ENCODE results near the gene MED20.
"Not testable (repeated sequence)": the region's sequence is repeated elsewhere in the genome, so short reads cannot be mapped to it uniquely, and the experiment has no call there.

MED20 gene

DNA sequence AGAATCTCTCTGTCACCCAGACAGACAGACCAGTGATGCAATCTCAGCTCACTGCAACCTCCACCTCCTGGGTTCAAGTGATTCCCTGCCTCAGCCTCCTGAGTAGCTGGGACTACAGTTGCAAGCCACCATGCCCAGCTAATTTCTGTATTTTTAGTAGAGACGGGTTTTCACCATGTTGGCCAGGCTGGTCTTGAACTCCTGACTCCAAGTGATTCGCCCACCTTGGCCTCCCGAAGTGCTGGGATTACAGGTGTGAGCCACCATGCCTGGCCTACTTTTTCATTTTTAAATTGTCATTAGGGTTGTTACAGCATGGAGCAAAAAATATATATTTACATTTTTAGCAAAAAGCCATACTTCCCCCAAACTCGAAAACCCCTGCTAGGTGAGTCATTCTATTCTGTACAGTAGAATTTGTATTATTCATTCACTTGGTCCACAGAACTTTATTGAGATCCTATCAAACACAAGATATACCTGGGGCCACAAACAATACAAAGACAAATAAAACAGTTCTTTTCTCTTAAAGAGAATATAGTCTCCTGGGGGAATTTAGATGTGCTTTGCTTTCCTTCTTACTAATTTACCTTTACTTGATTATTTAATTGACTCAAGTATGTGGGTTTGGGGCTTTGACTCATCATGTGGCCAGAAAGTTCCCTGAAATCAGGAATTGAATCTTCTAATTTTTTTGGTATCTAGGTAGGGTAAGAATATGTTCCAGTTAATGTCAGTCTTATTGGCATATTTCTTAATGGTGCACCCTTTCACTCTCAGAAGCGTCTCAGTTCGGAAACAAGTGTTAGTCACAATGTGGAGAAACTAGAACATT is 37.3 kb upstream of the MED20 start:
- H3K27me3 ChIP-seq (ENCODE audit: control insufficient read depth, insufficient read depth, low read length) = no peaks in the 10 kb centered on the region
- H3K36me3 ChIP-seq (ENCODE audit: control insufficient read depth, insufficient read depth, low read length) = no peaks in the 10 kb centered on the region
- DNase-seq (ENCODE audit: low read depth, low spot score) = no peak
- WGBS (ENCODE audit: insufficient coverage, insufficient read length) = no CpG with 5 or more reads among the region's 6 CpGs
- H3K4me3 ChIP-seq (ENCODE audit: low read length) = no peak overlapping the region
- no peaks in the 10 kb centered on the region for H3K4me1 ChIP-seq (ENCODE audit: control insufficient read depth, insufficient read depth, low read length)
- no peaks in the 10 kb centered on the region for H3K9me3 ChIP-seq (ENCODE audit: control insufficient read depth, insufficient read depth, low read length)
- no peak overlapping the region for H3K27ac ChIP-seq (ENCODE audit: low read length)

DNA sequence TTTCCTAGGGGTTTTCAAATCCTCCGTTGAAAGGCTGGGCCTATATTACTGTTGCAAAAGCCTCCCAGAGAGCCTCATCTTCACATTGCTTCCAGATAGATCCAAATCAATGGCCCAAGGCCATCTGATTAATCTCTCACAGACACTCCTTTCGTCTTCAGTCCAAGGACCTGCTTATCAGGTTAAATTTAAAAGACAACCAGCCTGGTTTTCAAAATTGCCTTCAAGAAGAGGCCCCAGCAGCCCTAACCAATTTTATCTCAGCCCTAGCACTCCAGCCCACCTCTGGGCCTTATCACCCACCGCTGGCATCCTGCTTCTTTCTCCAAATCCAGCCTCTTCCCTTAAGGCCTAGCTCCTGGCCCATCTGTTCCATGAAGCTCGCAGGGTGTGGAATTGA is 36.2 kb upstream of the MED20 start:
- no peaks in the 10 kb centered on the region for H3K4me1 ChIP-seq (ENCODE audit: control insufficient read depth, insufficient read depth, low read length)
- H3K27me3 ChIP-seq (ENCODE audit: control insufficient read depth, insufficient read depth, low read length) = no peaks in the 10 kb centered on the region
- H3K27ac ChIP-seq (ENCODE audit: low read length) = no peak overlapping the region
- H3K4me3 ChIP-seq (ENCODE audit: low read length) = no peak overlapping the region
- WGBS (ENCODE audit: insufficient coverage, insufficient read length) = no CpG with 5 or more reads among the region's 4 CpGs
- DNase-seq (ENCODE audit: low read depth, low spot score) = no peak
- no peaks in the 10 kb centered on the region for H3K36me3 ChIP-seq (ENCODE audit: control insufficient read depth, insufficient read depth, low read length)
- no peaks in the 10 kb centered on the region for H3K9me3 ChIP-seq (ENCODE audit: control insufficient read depth, insufficient read depth, low read length)

DNA sequence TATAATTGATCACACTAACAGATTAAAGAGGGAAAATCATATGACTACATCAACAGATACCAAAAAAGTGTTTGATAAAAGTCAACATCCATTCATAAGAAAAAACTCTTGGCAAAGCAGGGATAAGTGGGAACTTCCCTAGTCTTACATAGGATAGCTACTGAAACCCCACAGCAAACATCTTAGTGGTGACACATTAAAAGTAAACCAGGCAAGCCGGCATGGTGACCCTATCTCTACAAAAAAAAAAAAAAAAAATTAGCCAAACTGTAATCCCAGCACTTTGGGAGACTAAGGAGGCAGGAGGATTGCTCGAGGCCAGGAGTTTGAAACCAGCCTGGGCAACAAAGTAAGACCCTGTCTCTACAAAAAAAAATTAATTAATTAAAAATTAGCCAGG is 34.5 kb upstream of the MED20 start:
- H3K36me3 ChIP-seq (ENCODE audit: control insufficient read depth, insufficient read depth, low read length) = no peaks in the 10 kb centered on the region
- no peak overlapping the region for H3K27ac ChIP-seq (ENCODE audit: low read length)
- H3K9me3 ChIP-seq (ENCODE audit: control insufficient read depth, insufficient read depth, low read length) = no peaks in the 10 kb centered on the region
- no peak for DNase-seq (ENCODE audit: low read depth, low spot score)
- H3K4me1 ChIP-seq (ENCODE audit: control insufficient read depth, insufficient read depth, low read length) = no peaks in the 10 kb centered on the region
- no peaks in the 10 kb centered on the region for H3K27me3 ChIP-seq (ENCODE audit: control insufficient read depth, insufficient read depth, low read length)
- no peak overlapping the region for H3K4me3 ChIP-seq (ENCODE audit: low read length)
- WGBS (ENCODE audit: insufficient coverage, insufficient read length) = no CpG with 5 or more reads among the region's 2 CpGs

DNA sequence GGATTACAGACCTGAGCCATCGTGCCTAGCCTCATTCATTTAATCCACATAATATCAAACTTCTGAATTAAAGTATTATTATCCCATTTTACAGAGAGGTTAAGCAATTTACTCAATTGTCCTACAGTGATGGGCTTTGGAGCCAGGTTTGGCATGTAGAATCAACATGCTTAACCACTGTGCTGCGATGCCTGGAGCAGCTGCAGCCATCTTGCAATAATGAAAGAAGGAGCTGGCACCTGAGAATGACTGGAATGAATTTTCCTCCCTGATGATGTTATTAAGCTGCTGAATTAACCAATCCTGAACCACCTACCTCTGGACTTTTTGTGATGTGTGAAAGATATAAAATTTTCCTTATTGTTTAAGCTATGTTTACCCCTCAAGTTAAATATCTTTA is 33.7 kb upstream of the MED20 start:
- Histone ChIP-seq H3K27ac (ENCODE audit: low read length) (no peak overlapping the region), H3K36me3 (ENCODE audit: control insufficient read depth, insufficient read depth, low read length) (no peaks in the 10 kb centered on the region), H3K4me3 (ENCODE audit: low read length) (no peak overlapping the region), H3K27me3 (ENCODE audit: control insufficient read depth, insufficient read depth, low read length) (no peaks in the 10 kb centered on the region), H3K9me3 (ENCODE audit: control insufficient read depth, insufficient read depth, low read length) (no peaks in the 10 kb centered on the region), H3K4me1 (ENCODE audit: control insufficient read depth, insufficient read depth, low read length) (no peaks in the 10 kb centered on the region)
- DNase-seq (ENCODE audit: low read depth, low spot score) = no peak
- WGBS (ENCODE audit: insufficient coverage, insufficient read length) = no CpG with 5 or more reads among the region's 2 CpGs

DNA sequence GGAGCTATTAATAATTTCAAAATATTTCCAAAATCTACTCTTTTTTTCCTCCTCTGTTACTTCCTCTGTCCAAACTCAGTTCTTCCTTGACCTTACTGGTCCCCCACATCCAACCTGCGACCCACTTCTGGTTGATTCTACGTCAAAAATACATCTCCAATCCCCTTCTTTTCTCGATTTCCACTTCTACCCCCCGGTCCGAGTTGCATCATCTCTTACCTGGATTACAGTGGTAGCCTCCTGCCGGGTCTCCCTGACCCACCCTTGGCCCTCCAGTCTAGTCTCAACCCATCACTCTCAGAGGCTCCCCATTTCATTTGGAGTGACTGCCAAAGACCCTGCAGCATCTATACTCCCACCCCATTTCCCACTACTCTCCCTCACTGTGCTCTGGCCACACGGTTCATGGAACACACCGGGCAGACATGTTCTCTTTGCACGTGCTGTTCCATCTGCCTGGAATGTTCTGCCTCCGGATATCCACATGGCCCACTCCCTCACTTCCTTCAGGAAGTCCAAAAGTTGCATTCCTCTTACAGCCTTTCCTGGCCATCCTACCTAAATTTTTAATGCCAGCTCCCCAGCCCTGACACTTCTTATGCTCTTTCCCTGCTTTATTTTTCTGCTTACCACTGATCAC is 26.8 kb upstream of the MED20 start:
- Histone ChIP-seq H3K9me3 (ENCODE audit: control insufficient read depth, insufficient read depth, low read length) (no peaks in the 10 kb centered on the region), H3K36me3 (ENCODE audit: control insufficient read depth, insufficient read depth, low read length) (no peaks in the 10 kb centered on the region), H3K27ac (ENCODE audit: low read length) (no peak overlapping the region), H3K27me3 (ENCODE audit: control insufficient read depth, insufficient read depth, low read length) (no peaks in the 10 kb centered on the region), H3K4me1 (ENCODE audit: control insufficient read depth, insufficient read depth, low read length) (no peaks in the 10 kb centered on the region), H3K4me3 (ENCODE audit: low read length) (no peak overlapping the region)
- DNase-seq (ENCODE audit: low read depth, low spot score) = no peak
- WGBS (ENCODE audit: insufficient coverage, insufficient read length) = 100% methylated on average over 5 of the region's 10 CpGs

DNA sequence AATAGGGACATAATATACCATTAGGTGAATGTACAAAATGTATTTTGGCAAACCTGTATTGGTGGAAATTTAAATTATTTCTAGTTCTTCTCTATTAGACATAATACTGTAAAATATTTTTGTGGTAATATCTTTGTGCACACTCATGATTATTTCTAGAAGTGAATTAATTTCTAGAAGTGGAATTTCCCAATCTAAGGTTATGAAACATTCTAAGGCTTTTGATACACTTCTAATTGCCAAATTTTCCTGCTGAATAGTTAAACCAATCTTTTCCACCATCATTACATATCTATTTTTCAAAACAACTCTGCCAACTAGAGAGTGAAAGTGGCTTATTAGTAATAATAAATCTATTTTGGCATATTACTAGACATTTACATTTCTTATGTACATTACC is 22.5 kb upstream of the MED20 start:
- no peak for DNase-seq (ENCODE audit: low read depth, low spot score)
- H3K4me1 ChIP-seq (ENCODE audit: control insufficient read depth, insufficient read depth, low read length) = peaks cover 14% of the 10 kb centered on the region
- no peaks in the 10 kb centered on the region for H3K27me3 ChIP-seq (ENCODE audit: control insufficient read depth, insufficient read depth, low read length)
- H3K4me3 ChIP-seq (ENCODE audit: low read length) = no peak overlapping the region
- H3K36me3 ChIP-seq (ENCODE audit: control insufficient read depth, insufficient read depth, low read length) = no peaks in the 10 kb centered on the region
- H3K9me3 ChIP-seq (ENCODE audit: control insufficient read depth, insufficient read depth, low read length) = no peaks in the 10 kb centered on the region
- H3K27ac ChIP-seq (ENCODE audit: low read length) = no peak overlapping the region

DNA sequence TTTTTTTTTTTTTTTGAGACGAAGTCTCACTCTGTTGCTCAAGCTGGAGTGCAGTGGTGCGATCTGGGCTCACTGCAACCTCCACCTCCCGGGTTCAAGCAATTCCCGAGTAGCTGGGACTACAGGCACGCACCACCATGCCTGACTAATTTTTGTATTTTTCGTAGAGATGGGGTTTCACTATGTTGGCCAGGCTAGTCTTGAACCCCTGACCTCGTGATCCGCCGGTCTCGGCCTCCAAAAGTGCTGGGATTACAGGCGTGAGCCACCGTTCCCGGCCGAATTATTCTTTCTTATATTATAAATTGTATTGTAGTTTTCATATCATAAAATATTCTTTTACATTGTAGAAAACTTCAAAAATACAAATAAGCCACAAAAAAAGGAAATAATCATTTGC is 21.9 kb upstream of the MED20 start:
- no CpG with 5 or more reads among the region's 14 CpGs for WGBS (ENCODE audit: insufficient coverage, insufficient read length)
- not testable (repeated sequence) for H3K27ac ChIP-seq (ENCODE audit: low read length); DNase-seq (ENCODE audit: low read depth, low spot score); H3K36me3 ChIP-seq (ENCODE audit: control insufficient read depth, insufficient read depth, low read length); H3K4me3 ChIP-seq (ENCODE audit: low read length); H3K9me3 ChIP-seq (ENCODE audit: control insufficient read depth, insufficient read depth, low read length); H3K27me3 ChIP-seq (ENCODE audit: control insufficient read depth, insufficient read depth, low read length)
- peaks cover 14% of the 10 kb centered on the region for H3K4me1 ChIP-seq (ENCODE audit: control insufficient read depth, insufficient read depth, low read length)

DNA sequence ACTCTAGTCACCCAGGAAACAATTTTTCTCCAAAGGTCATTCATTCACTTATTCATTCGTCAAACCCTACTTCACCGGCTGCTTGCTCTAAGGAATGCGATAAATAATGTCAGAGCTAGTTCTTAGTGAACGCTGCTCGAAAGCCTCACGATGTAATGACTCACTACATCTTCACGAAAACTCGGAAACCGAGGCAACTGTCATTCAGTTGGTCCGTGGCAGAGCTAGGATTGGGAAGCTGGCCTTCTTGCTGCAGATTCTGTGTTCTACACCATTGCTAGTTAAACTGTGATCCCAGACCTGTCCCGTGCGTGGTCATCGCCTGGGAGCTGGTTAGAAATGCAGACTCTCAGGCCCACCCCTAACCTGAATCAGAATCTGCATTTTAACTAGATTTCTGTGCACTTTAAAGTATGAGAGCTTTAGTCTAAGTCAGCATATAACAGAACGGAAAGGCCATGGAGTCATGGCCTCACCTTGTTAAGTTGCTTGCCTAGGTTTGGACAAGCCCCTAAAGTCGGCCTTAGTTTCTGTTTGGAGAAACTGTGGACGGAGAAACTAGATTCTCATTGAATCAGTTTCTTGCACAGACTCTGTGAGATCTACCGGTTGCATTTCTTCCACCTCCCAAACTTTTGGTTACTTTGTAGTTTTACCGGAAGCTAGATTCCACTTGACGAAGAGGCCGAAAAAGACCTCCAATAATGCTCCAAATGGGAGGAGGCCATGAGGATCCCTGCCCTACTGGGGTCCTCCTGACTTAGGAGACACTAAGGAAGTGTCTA is 21.3 kb upstream of the MED20 start:
- no peaks in the 10 kb centered on the region for H3K27me3 ChIP-seq (ENCODE audit: control insufficient read depth, insufficient read depth, low read length)
- no peaks in the 10 kb centered on the region for H3K9me3 ChIP-seq (ENCODE audit: control insufficient read depth, insufficient read depth, low read length)
- no CpG with 5 or more reads among the region's 20 CpGs for WGBS (ENCODE audit: insufficient coverage, insufficient read length)
- no peak for DNase-seq (ENCODE audit: low read depth, low spot score)
- no peaks in the 10 kb centered on the region for H3K36me3 ChIP-seq (ENCODE audit: control insufficient read depth, insufficient read depth, low read length)
- H3K4me3 ChIP-seq (ENCODE audit: low read length) = peak overlapping the region; percentile 71
- peaks cover 14% of the 10 kb centered on the region for H3K4me1 ChIP-seq (ENCODE audit: control insufficient read depth, insufficient read depth, low read length)
- no peak overlapping the region for H3K27ac ChIP-seq (ENCODE audit: low read length)

DNA sequence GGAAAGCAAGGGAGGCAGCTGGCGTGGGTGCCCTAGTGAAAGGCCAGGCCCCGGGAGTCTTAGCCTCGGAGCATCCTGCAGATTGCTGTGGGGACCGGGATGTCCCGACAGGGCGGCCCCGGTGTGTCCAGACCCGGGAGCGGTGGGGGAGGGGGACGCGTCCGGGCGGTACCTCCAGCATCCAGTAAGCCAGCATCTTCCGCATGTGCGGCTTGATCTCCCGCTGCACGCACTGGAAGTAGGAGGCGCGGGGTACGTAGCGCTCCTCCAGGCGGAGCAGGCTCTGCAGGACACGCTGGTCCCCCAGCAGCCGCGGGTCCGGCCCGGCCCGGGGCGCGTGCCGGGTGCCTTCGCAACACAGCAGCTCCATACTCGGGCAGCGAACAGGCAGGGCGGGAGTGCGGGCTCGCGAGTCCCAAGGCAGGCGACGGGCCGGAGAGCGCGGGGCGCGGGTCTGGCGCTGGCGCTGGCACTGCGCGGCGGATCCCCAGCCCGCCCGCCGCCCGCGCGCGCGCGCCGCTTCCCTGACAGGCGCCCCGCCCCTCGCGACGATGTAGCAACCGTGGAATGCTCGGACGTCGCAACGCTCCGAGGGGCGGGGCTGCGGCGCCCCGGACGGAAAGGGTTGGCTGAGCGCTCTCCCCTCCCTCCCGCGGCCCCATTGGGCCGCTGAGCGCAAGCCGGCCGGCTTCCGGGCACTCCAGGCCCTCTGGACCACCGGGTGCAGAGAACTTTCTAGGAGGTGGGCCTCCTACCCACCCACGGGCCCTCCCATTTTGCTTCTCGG is 20.5 kb upstream of the MED20 start, which contains the start of gene CCND3:
Gene CCND3, minus strand, starts transcription at position 529 of the 787 bp plus-strand sequence. Its CDS starts 159 bp downstream, at position 370.
- Histone ChIP-seq H3K4me3 (ENCODE audit: low read length) (peak within 1 kb of the TSS; percentile 71), H3K9me3 (ENCODE audit: control insufficient read depth, insufficient read depth, low read length) (no peaks in the 10 kb centered on the region), H3K27me3 (ENCODE audit: control insufficient read depth, insufficient read depth, low read length) (no peaks in the 10 kb centered on the region), H3K36me3 (ENCODE audit: control insufficient read depth, insufficient read depth, low read length) (peaks cover 1% of the 10 kb centered on the region; the same call in 1 of the 2 replicates), H3K4me1 (ENCODE audit: control insufficient read depth, insufficient read depth, low read length) (peaks cover 14% of the 10 kb centered on the region), H3K27ac (ENCODE audit: low read length) (no peak within 1 kb of the TSS)
- no CpG with 5 or more reads among the region's 87 CpGs for WGBS (ENCODE audit: insufficient coverage, insufficient read length)
- no peak for DNase-seq (ENCODE audit: low read depth, low spot score)

DNA sequence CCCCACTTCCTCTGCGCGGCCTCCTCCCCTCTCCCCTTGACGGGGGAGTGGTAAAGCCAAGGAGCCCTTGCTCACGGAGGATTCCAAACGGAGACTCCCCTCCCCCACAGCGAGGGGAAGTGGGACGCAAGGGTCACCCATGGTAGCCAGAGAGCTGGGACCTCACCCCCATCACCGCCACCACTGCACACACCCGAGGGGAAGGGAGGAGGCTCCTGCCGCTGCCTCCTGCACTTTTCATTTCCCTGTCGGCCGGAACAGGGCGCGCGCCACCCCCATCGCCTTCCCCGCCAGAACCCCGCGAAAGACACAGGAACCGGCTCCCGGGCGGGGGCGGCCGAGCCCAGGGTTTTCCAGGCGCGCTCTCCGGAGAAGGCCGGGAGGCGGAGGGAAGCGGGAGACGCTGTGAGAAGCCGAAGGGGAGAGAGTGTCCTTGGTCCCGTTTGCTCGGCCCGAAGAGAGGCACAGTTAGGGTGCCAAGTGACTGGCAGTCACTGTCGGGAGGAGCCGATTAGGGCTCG is 19.9 kb upstream of the MED20 start:
- DNase-seq (ENCODE audit: low read depth, low spot score) = no peak
- H3K4me3 ChIP-seq (ENCODE audit: low read length) = peak overlapping the region; percentile 71; the same call in 1 of the 2 replicates
- H3K9me3 ChIP-seq (ENCODE audit: control insufficient read depth, insufficient read depth, low read length) = no peaks in the 10 kb centered on the region
- H3K4me1 ChIP-seq (ENCODE audit: control insufficient read depth, insufficient read depth, low read length) = peaks cover 14% of the 10 kb centered on the region
- H3K27ac ChIP-seq (ENCODE audit: low read length) = no peak overlapping the region
- peaks cover 4% of the 10 kb centered on the region; the same call in 1 of the 2 replicates for H3K36me3 ChIP-seq (ENCODE audit: control insufficient read depth, insufficient read depth, low read length)
- H3K27me3 ChIP-seq (ENCODE audit: control insufficient read depth, insufficient read depth, low read length) = no peaks in the 10 kb centered on the region
- WGBS (ENCODE audit: insufficient coverage, insufficient read length) = no CpG with 5 or more reads among the region's 38 CpGs

Data from iPS DF 6.9 (cell line).